Liver (tissue), 2 donors: ENCODE results near the gene P3H1.

Experiments
- TF ChIP-seq, protein P1 (sequence below): IDR thresholded peaks from 2 replicates; pipeline ENCODE4 v1.6.1; 2016; ENCODE audit warnings: antibody characterized with exemption
- TF ChIP-seq, protein P2 (sequence below): fragments of 150-350 bp; IDR thresholded peaks from 2 replicates; pipeline ENCODE4 v1.5.1; 2017; ENCODE audit warnings: improper control_type of control experiment, low read depth, low read length; ENCODE audit not compliant: missing input control
- donor health status: healthy.

DNA sequence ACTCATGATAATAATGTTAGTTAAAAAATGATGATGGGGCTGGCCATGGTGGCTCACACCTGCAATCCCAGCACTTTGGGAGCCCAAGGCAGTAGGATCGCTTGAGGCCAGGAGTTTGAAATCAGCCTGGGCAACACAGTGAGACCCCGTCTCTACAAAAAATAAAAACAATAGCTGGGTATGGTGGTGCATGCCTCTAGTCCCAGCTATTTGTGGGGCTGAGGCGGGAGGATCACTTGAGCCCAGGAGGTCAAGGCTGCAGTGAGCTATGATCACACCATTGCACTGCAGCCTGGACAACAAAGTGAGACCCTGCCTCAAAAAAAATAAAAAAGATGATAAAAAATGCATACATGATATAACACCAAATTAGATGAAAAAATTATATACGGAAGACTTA lies 5.3 kb downstream of the P3H1 start:
- TF ChIP-seq, protein P1, sequence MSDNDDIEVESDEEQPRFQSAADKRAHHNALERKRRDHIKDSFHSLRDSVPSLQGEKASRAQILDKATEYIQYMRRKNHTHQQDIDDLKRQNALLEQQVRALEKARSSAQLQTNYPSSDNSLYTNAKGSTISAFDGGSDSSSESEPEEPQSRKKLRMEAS: no peak
- TF ChIP-seq, protein P2, sequence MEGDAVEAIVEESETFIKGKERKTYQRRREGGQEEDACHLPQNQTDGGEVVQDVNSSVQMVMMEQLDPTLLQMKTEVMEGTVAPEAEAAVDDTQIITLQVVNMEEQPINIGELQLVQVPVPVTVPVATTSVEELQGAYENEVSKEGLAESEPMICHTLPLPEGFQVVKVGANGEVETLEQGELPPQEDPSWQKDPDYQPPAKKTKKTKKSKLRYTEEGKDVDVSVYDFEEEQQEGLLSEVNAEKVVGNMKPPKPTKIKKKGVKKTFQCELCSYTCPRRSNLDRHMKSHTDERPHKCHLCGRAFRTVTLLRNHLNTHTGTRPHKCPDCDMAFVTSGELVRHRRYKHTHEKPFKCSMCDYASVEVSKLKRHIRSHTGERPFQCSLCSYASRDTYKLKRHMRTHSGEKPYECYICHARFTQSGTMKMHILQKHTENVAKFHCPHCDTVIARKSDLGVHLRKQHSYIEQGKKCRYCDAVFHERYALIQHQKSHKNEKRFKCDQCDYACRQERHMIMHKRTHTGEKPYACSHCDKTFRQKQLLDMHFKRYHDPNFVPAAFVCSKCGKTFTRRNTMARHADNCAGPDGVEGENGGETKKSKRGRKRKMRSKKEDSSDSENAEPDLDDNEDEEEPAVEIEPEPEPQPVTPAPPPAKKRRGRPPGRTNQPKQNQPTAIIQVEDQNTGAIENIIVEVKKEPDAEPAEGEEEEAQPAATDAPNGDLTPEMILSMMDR: no peak
